Lung (tissue), 12 donors: ENCODE data around the gene GTF3A. TPM values are rescaled to one million over a fixed set of nuclear protein-coding genes. Genes with fewer than 3 reads are reported as not detected.
"Not testable (repeated sequence)": the region's sequence is repeated elsewhere in the genome, so short reads cannot be mapped to it uniquely, and the experiment has no call there.

Experiments
- ATAC-seq: fragments of 200-7000 bp; cut with Tn5 transposase; one replicate; pipeline ENCODE4 v1.9.1; 2020; ENCODE audit warnings: moderate number of reproducible peaks; ENCODE audit not compliant: insufficient read depth, low FRiP score
- DNase-seq, 3 donors: peaks; one replicate each; pipeline ENCODE4 v3.0.0-alpha.2; 2013 to 2017
- H3K27ac ChIP-seq, 2 donors: one replicate each; pipeline ENCODE4 v1.5.1; 2013; ENCODE audit warnings: mild to moderate bottlenecking in 2 of 2, moderate library complexity in 2 of 2, control low read depth in 1 of 2, inconsistent platforms in 1 of 2, low read depth in 1 of 2, low read length in 1 of 2
- H3K27me3 ChIP-seq, 3 donors: one replicate each; pipeline ENCODE4 v1.5.1; 2013; ENCODE audit warnings: low read length in 2 of 3; ENCODE audit not compliant: control insufficient read depth in 3 of 3, insufficient read depth in 3 of 3
- H3K36me3 ChIP-seq, 4 donors: one replicate each; pipeline ENCODE4 v1.5.1; 2013; ENCODE audit warnings: low read length in 4 of 4, mild to moderate bottlenecking in 1 of 4, moderate library complexity in 1 of 4; ENCODE audit not compliant: control insufficient read depth in 4 of 4, insufficient read depth in 4 of 4
- H3K4me1 ChIP-seq, 5 donors: one replicate each; pipeline ENCODE4 v1.5.1; 2013; ENCODE audit warnings: low read length in 5 of 5, mild to moderate bottlenecking in 2 of 5, moderate library complexity in 1 of 5; ENCODE audit not compliant: control insufficient read depth in 5 of 5, insufficient read depth in 5 of 5
- H3K4me3 ChIP-seq: one replicate; pipeline ENCODE4 v1.5.1; 2013; ENCODE audit warnings: mild to moderate bottlenecking, control low read depth, moderate library complexity
- H3K9ac ChIP-seq, 2 donors: one replicate each; pipeline ENCODE4 v1.5.1; 2013; ENCODE audit warnings: low read length in 2 of 2, control low read depth in 1 of 2; ENCODE audit not compliant: insufficient read depth in 1 of 2
- H3K9me3 ChIP-seq, 4 donors: one replicate each; pipeline ENCODE4 v1.5.1; 2013; ENCODE audit warnings: low read length in 3 of 4, mild to moderate bottlenecking in 1 of 4, moderate library complexity in 1 of 4; ENCODE audit not compliant: control insufficient read depth in 4 of 4, insufficient read depth in 3 of 4
- CTCF ChIP-seq: IDR thresholded peaks from 2 replicates; pipeline ENCODE4 v1.5.1; 2012; ENCODE audit warnings: mild to moderate bottlenecking; ENCODE audit errors: control extremely low read depth, extremely low read depth
- WGBS, 2 donors: extraction: QIAGEN DNeasy Blood & Tissue Kit; methylation state at CpG; one replicate each; pipeline ENCODE4 v1.1.7; 2013; 5-methylcytosine and 5-hydroxymethylcytosine counted together
- polyA plus RNA-seq, 2 donors: library from polyadenylated mRNA; stranded (reverse); fragments of 200-250 nt; gene quantifications; one replicate each; pipeline ENCODE4 v1.2.1, GENCODE V29; 2013
- total RNA-seq, 2 donors: library from RNA; depleted of rRNA in 1 of 2; stranded (reverse); fragments of >200 nt in 1 of 2; gene quantifications; one replicate each; pipeline ENCODE4 v1.2.1, GENCODE V29; 2014 to 2021
- donor health status: control.
- donor health status: control.
- donor health status: Bipolar disorder and iron deficiency.
- donor health status: healthy.
- donor health status: DM: yes; HTN: yes; CAD: no.

The GTF3A gene
- total and polyA plus RNA-seq, 4 donors = 38.2 to 241 (median 111) TPM

GRCh38 chr13:27396252-27396846 is 28.1 kb upstream of the GTF3A start:
- H3K4me1 ChIP-seq = peaks cover 0 to 1% (median 0%) of the 10 kb centered on the region in 5 donors
- TF ChIP-seq CTCF = no peak
- H3K9me3 ChIP-seq = no peaks in the 10 kb centered on the region
- no peak for DNase-seq
- H3K36me3 ChIP-seq = no peaks in the 10 kb centered on the region
- no peak overlapping the region for H3K27ac ChIP-seq
- no peaks in the 10 kb centered on the region for H3K27me3 ChIP-seq
- 83 to 86% methylated on average over 7 of the region's 7 CpGs for WGBS, 2 donors
- no peak for ATAC-seq
- no peak overlapping the region for H3K4me3 ChIP-seq
- H3K9ac ChIP-seq = no peak overlapping the region

- Histone ChIP-seq H3K27me3 (no peaks in the 10 kb centered on the region), H3K4me3 (no peak overlapping the region), H3K9ac (no peak overlapping the region), H3K27ac (no peak overlapping the region), H3K4me1 (peaks cover 0 to 6% (median 5%) of the 10 kb centered on the region in 5 donors), H3K36me3 (no peaks in the 10 kb centered on the region), H3K9me3 (no peaks in the 10 kb centered on the region)
- DNase-seq (no peak), ATAC-seq (no peak)
- no peak for TF ChIP-seq CTCF
- 74 to 76% methylated on average over 4 of the region's 4 CpGs for WGBS, 2 donors
Measured at GRCh38 chr13:27398360-27398759, 26.1 kb upstream of the GTF3A start.

GRCh38 chr13:27400405-27400804 is 24.0 kb upstream of the GTF3A start:
- peaks cover 2 to 16% (median 6%) of the 10 kb centered on the region in 5 donors for H3K4me1 ChIP-seq
- H3K4me3 ChIP-seq, H3K27me3 ChIP-seq, ATAC-seq, H3K9me3 ChIP-seq, H3K36me3 ChIP-seq, DNase-seq, H3K27ac ChIP-seq, H3K9ac ChIP-seq: not testable (repeated sequence)
- 88 to 96% methylated on average over 6 of the region's 6 CpGs for WGBS, 2 donors

- H3K9ac ChIP-seq = no peak overlapping the region
- DNase-seq = no peak
- H3K9me3 ChIP-seq = no peaks in the 10 kb centered on the region
- no peaks in the 10 kb centered on the region for H3K27me3 ChIP-seq
- no peak overlapping the region for H3K27ac ChIP-seq
- WGBS, 2 donors = 20 to 32% methylated on average over 3 of the region's 3 CpGs
- peaks cover 2 to 16% (median 6%) of the 10 kb centered on the region in 5 donors for H3K4me1 ChIP-seq
- H3K4me3 ChIP-seq = no peak overlapping the region
- no peak for ATAC-seq
- H3K36me3 ChIP-seq = no peaks in the 10 kb centered on the region
- TF ChIP-seq CTCF = no peak
Measured at GRCh38 chr13:27401210-27401609, 23.2 kb upstream of the GTF3A start.
